Activated naive CD4-positive, alpha-beta T cell treated with anti-CD3 and anti-CD28 coated beads for 36 hours (primary cell): ENCODE results near the gene VOPP1. TPM values are rescaled to one million over a fixed set of nuclear protein-coding genes. Genes with fewer than 3 reads are reported as not detected.

Experiments
- CTCF ChIA-PET: fragments of 350-600 bp; sonication (Branson Sonifier 250); formaldehyde crosslinking; loops from one replicate; lab custom pipeline; 2021; ENCODE audit warnings: antibody characterized with exemption; lab: Charles Lee
- DNase-seq: peaks from one replicate; pipeline ENCODE4 v3.0.0-alpha.2; 2020
- H3K27ac Mint-ChIP-seq: one replicate; pipeline ENCODE4 v1.8.0; 2021; ENCODE audit warnings: mild to moderate bottlenecking, mixed read lengths
- H3K27me3 Mint-ChIP-seq: one replicate; pipeline ENCODE4 v1.8.0; 2021; ENCODE audit warnings: low read depth, mixed read lengths
- H3K36me3 Mint-ChIP-seq: one replicate; pipeline ENCODE4 v1.8.0; 2021; ENCODE audit warnings: low read depth, mixed read lengths
- H3K4me1 Mint-ChIP-seq: one replicate; pipeline ENCODE4 v1.8.0; 2021; ENCODE audit warnings: low read depth, mixed read lengths
- H3K4me3 Mint-ChIP-seq: one replicate; pipeline ENCODE4 v1.8.0; 2021; ENCODE audit warnings: mild to moderate bottlenecking, moderate library complexity, mixed read lengths
- H3K9me3 Mint-ChIP-seq: one replicate; pipeline ENCODE4 v1.8.0; 2021; ENCODE audit warnings: mixed read lengths
- intact Hi-C: fragments of 100-400 bp; cut with micrococcal nuclease; formaldehyde crosslinking; loops from one replicate; pipeline ENCODE4 v1.15.1; 2023
- total RNA-seq, 2 experiments: library from RNA; stranded (reverse); gene quantifications; one replicate each; pipeline ENCODE4 v1.2.3, GENCODE V29; 2021

The VOPP1 gene
- total RNA-seq, 2 experiments from 2014 or later: 100 to 102 TPM

GRCh38 chr7:55490099-55490498 lies 82.2 kb downstream of the VOPP1 start:
- Mint-ChIP-seq H3K36me3 (peaks cover 69% of the 10 kb centered on the region), H3K27ac (peak overlapping the region; percentile 34), H3K4me3 (no peak overlapping the region), H3K9me3 (no peaks in the 10 kb centered on the region), H3K4me1 (peaks cover 61% of the 10 kb centered on the region), H3K27me3 (no peaks in the 10 kb centered on the region)
- CTCF ChIA-PET: interaction anchor here (0.8 kb wide), 1 partner anchor 126 kb away, joined by 3 read pairs; no protein-coding TSS in a partner anchor
- intact Hi-C loops: no loop called here
- DNase-seq: no peak

- Mint-ChIP-seq H3K27ac (no peak overlapping the region), H3K4me3 (no peak overlapping the region), H3K27me3 (no peaks in the 10 kb centered on the region), H3K9me3 (no peaks in the 10 kb centered on the region), H3K4me1 (peaks cover 65% of the 10 kb centered on the region), H3K36me3 (peaks cover 70% of the 10 kb centered on the region)
- CTCF ChIA-PET: no interaction called here
- DNase-seq: no peak
- intact Hi-C loops: no loop called here
Observed at GRCh38 chr7:55489552-55489951, 82.8 kb downstream of the VOPP1 start.

- Mint-ChIP-seq H3K27me3 (no peaks in the 10 kb centered on the region), H3K27ac (peak overlapping the region; percentile 43), H3K4me1 (peaks cover 68% of the 10 kb centered on the region), H3K9me3 (no peaks in the 10 kb centered on the region), H3K4me3 (no peak overlapping the region), H3K36me3 (peaks cover 74% of the 10 kb centered on the region)
- no peak for DNase-seq
- CTCF ChIA-PET: no interaction called here
- intact Hi-C loops: no loop called here
Observed at GRCh38 chr7:55488804-55489340, 83.4 kb downstream of the VOPP1 start.

GRCh38 chr7:55488216-55488615 lies 84.1 kb downstream of the VOPP1 start:
- peaks cover 67% of the 10 kb centered on the region for H3K4me1 Mint-ChIP-seq
- H3K36me3 Mint-ChIP-seq: peaks cover 75% of the 10 kb centered on the region
- intact Hi-C loops: no loop called here

GRCh38 chr7:55486991-55487390 lies 85.3 kb downstream of the VOPP1 start:
- peaks cover 70% of the 10 kb centered on the region for H3K4me1 Mint-ChIP-seq
- H3K9me3 Mint-ChIP-seq: no peaks in the 10 kb centered on the region
- no peak overlapping the region for H3K4me3 Mint-ChIP-seq
- intact Hi-C loops: no loop called here
- CTCF ChIA-PET: no interaction called here
- DNase-seq: no peak
- no peaks in the 10 kb centered on the region for H3K27me3 Mint-ChIP-seq
- H3K27ac Mint-ChIP-seq: no peak overlapping the region
- H3K36me3 Mint-ChIP-seq: peaks cover 71% of the 10 kb centered on the region

More at GRCh38 chr7:55488216-55488615, 84.1 kb downstream of the VOPP1 start:
- CTCF ChIA-PET: interaction anchor here (0.6 kb wide), 1 partner anchor 418 kb away, joined by 3 read pairs; no protein-coding TSS in a partner anchor
- no peaks in the 10 kb centered on the region for H3K27me3 Mint-ChIP-seq
- no peak for DNase-seq
- H3K4me3 Mint-ChIP-seq: no peak overlapping the region
- no peak overlapping the region for H3K27ac Mint-ChIP-seq
- no peaks in the 10 kb centered on the region for H3K9me3 Mint-ChIP-seq

GRCh38 chr7:55486192-55486590 lies 86.1 kb downstream of the VOPP1 start:
- H3K27me3 Mint-ChIP-seq: no peaks in the 10 kb centered on the region
- H3K9me3 Mint-ChIP-seq: no peaks in the 10 kb centered on the region
- no peak overlapping the region for H3K4me3 Mint-ChIP-seq
- no peak for DNase-seq
- peaks cover 78% of the 10 kb centered on the region for H3K4me1 Mint-ChIP-seq
- H3K36me3 Mint-ChIP-seq: peaks cover 66% of the 10 kb centered on the region
- intact Hi-C loops: no loop called here
- CTCF ChIA-PET: no interaction called here
- no peak overlapping the region for H3K27ac Mint-ChIP-seq

GRCh38 chr7:55485501-55486191 lies 86.7 kb downstream of the VOPP1 start:
- peaks cover 84% of the 10 kb centered on the region for H3K4me1 Mint-ChIP-seq
- no peak for DNase-seq
- H3K27ac Mint-ChIP-seq: peak overlapping the region; percentile 10
- no peaks in the 10 kb centered on the region for H3K9me3 Mint-ChIP-seq
- no peaks in the 10 kb centered on the region for H3K27me3 Mint-ChIP-seq
- CTCF ChIA-PET: no interaction called here
- H3K36me3 Mint-ChIP-seq: peaks cover 61% of the 10 kb centered on the region
- no peak overlapping the region for H3K4me3 Mint-ChIP-seq
- intact Hi-C loops: no loop called here

GRCh38 chr7:55484834-55485233 lies 87.5 kb downstream of the VOPP1 start:
- Mint-ChIP-seq H3K27me3 (no peaks in the 10 kb centered on the region), H3K4me3 (no peak overlapping the region), H3K27ac (peak overlapping the region; percentile 83), H3K9me3 (no peaks in the 10 kb centered on the region), H3K36me3 (peaks cover 58% of the 10 kb centered on the region), H3K4me1 (peaks cover 86% of the 10 kb centered on the region)
- CTCF ChIA-PET: interaction anchor here (1.2 kb wide), 1 partner anchor 33 kb away, joined by 3 read pairs; no protein-coding TSS in a partner anchor
- DNase-seq: no peak
- intact Hi-C loops: no loop called here

- no peaks in the 10 kb centered on the region for H3K9me3 Mint-ChIP-seq
- peak; percentile 68 for DNase-seq
- peaks cover 86% of the 10 kb centered on the region for H3K4me1 Mint-ChIP-seq
- H3K27me3 Mint-ChIP-seq: no peaks in the 10 kb centered on the region
- intact Hi-C loops: no loop called here
- no peak overlapping the region for H3K4me3 Mint-ChIP-seq
- CTCF ChIA-PET: interaction anchor here (0.7 to 1.2 kb wide), 2 partner anchors 32 to 982 kb away, joined by 3 read pairs; no protein-coding TSS in a partner anchor
- peaks cover 52% of the 10 kb centered on the region for H3K36me3 Mint-ChIP-seq
- peak overlapping the region; percentile 83 for H3K27ac Mint-ChIP-seq
Observed at GRCh38 chr7:55484241-55484640, 88.1 kb downstream of the VOPP1 start.

GRCh38 chr7:55483046-55483445 lies 89.3 kb downstream of the VOPP1 start:
- H3K4me1 Mint-ChIP-seq: peaks cover 85% of the 10 kb centered on the region
- CTCF ChIA-PET: interaction anchor here (1.0 kb wide), 1 partner anchor 10 kb away, joined by 3 read pairs; no protein-coding TSS in a partner anchor
- H3K36me3 Mint-ChIP-seq: peaks cover 44% of the 10 kb centered on the region
- H3K4me3 Mint-ChIP-seq: no peak overlapping the region
- intact Hi-C loops: no loop called here
- peak overlapping the region; percentile 64 for H3K27ac Mint-ChIP-seq
- H3K9me3 Mint-ChIP-seq: no peaks in the 10 kb centered on the region
- H3K27me3 Mint-ChIP-seq: no peaks in the 10 kb centered on the region
- DNase-seq: no peak

- H3K36me3 Mint-ChIP-seq: peaks cover 41% of the 10 kb centered on the region
- no peak overlapping the region for H3K4me3 Mint-ChIP-seq
- peaks cover 85% of the 10 kb centered on the region for H3K4me1 Mint-ChIP-seq
- no peak for DNase-seq
- intact Hi-C loops: no loop called here
- CTCF ChIA-PET: interaction anchor here (1.4 kb wide), 1 partner anchor 25 kb away, joined by 4 read pairs; no protein-coding TSS in a partner anchor
- H3K9me3 Mint-ChIP-seq: no peaks in the 10 kb centered on the region
- peak overlapping the region; percentile 37 for H3K27ac Mint-ChIP-seq
- no peaks in the 10 kb centered on the region for H3K27me3 Mint-ChIP-seq
Observed at GRCh38 chr7:55481155-55481554, 91.1 kb downstream of the VOPP1 start.

GRCh38 chr7:55478700-55479099 lies 93.6 kb downstream of the VOPP1 start:
- CTCF ChIA-PET: no interaction called here
- no peak for DNase-seq
- peaks cover 86% of the 10 kb centered on the region for H3K4me1 Mint-ChIP-seq
- intact Hi-C loops: no loop called here
- no peak overlapping the region for H3K4me3 Mint-ChIP-seq
- H3K36me3 Mint-ChIP-seq: peaks cover 22% of the 10 kb centered on the region
- H3K27ac Mint-ChIP-seq: no peak overlapping the region
- no peaks in the 10 kb centered on the region for H3K27me3 Mint-ChIP-seq
- no peaks in the 10 kb centered on the region for H3K9me3 Mint-ChIP-seq
